A673 (cell line): ENCODE results near the gene OGFOD2.

Experiments used
- CTCF ChIP-seq: fragments of 300-800, 200-600 bp; sonication (generic); conservative IDR thresholded peaks from 2 replicates; pipeline ENCODE4 v1.5.1; 2017; ENCODE audit warnings: low read depth, mild to moderate bottlenecking, antibody characterized with exemption, low read length, moderate library complexity, mixed read lengths
- EZH2 ChIP-seq: fragments of 200-600 bp; sonication (generic); IDR thresholded peaks from 2 replicates; pipeline ENCODE4 v1.6.1; 2017; ENCODE audit warnings: borderline replicate concordance, low read depth, mild to moderate bottlenecking, mixed read lengths, antibody characterized with exemption, low read length; ENCODE audit not compliant: poor library complexity, severe bottlenecking

- TF ChIP-seq CTCF: no peak
- TF ChIP-seq EZH2: no peak
These were observed 53.4 kb downstream of the OGFOD2 start for GRCh38 chr12:123028475-123028874.
